Neural cell (in vitro differentiated cells): ENCODE data around the gene TRIO.

Source experiments
- EP300 ChIP-seq: fragments of 450-650 bp; conservative IDR thresholded peaks from 2 replicates; pipeline ENCODE4 v1.6.1; 2014; ENCODE audit warnings: antibody characterized with exemption, mild to moderate bottlenecking, moderate library complexity; ENCODE audit not compliant: poor library complexity, severe bottlenecking
- EZH2 ChIP-seq: fragments of 200-600, 300-800 bp; shearing (Covaris generic), sonication (generic); IDR thresholded peaks from 2 replicates; pipeline ENCODE4 v1.6.1; 2014; ENCODE audit warnings: antibody characterized with exemption, low read length, borderline replicate concordance, mild to moderate bottlenecking; ENCODE audit not compliant: insufficient read depth, poor library complexity, severe bottlenecking
- MXI1 ChIP-seq: fragments of 450-650 bp; conservative IDR thresholded peaks from 2 replicates; pipeline ENCODE4 v1.6.1; 2014; ENCODE audit warnings: antibody characterized with exemption, mild to moderate bottlenecking; ENCODE audit not compliant: poor library complexity, severe bottlenecking
- POLR2AphosphoS5 ChIP-seq: IDR thresholded peaks from 2 replicates; pipeline ENCODE4 v1.6.1; 2012
- RAD21 ChIP-seq: fragments of 450-650 bp; conservative IDR thresholded peaks from 2 replicates; pipeline ENCODE4 v1.6.1; 2014; ENCODE audit warnings: antibody characterized with exemption, mild to moderate bottlenecking, moderate library complexity
- SMC3 ChIP-seq: fragments of 450-650 bp; conservative IDR thresholded peaks from 2 replicates; pipeline ENCODE4 v1.6.1; 2014; ENCODE audit warnings: antibody characterized with exemption, mild to moderate bottlenecking, moderate library complexity; ENCODE audit not compliant: poor library complexity
- TAF1 ChIP-seq: IDR thresholded peaks from 2 replicates; pipeline ENCODE4 v1.6.1; 2012; ENCODE audit warnings: low read depth
- TF ChIP-seq, protein P1 (sequence below): fragments of 450-650 bp; IDR thresholded peaks from 2 replicates; pipeline ENCODE4 v1.5.1; 2014; ENCODE audit warnings: antibody characterized with exemption, mild to moderate bottlenecking, moderate library complexity; ENCODE audit not compliant: poor library complexity, severe bottlenecking
- TF ChIP-seq, protein P2 (sequence below): IDR thresholded peaks from 2 replicates; pipeline ENCODE4 v1.6.1; 2012; ENCODE audit warnings: borderline replicate concordance

- TF ChIP-seq, protein P1, sequence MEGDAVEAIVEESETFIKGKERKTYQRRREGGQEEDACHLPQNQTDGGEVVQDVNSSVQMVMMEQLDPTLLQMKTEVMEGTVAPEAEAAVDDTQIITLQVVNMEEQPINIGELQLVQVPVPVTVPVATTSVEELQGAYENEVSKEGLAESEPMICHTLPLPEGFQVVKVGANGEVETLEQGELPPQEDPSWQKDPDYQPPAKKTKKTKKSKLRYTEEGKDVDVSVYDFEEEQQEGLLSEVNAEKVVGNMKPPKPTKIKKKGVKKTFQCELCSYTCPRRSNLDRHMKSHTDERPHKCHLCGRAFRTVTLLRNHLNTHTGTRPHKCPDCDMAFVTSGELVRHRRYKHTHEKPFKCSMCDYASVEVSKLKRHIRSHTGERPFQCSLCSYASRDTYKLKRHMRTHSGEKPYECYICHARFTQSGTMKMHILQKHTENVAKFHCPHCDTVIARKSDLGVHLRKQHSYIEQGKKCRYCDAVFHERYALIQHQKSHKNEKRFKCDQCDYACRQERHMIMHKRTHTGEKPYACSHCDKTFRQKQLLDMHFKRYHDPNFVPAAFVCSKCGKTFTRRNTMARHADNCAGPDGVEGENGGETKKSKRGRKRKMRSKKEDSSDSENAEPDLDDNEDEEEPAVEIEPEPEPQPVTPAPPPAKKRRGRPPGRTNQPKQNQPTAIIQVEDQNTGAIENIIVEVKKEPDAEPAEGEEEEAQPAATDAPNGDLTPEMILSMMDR: no peak
- no peak for TF ChIP-seq POLR2AphosphoS5
- no peak for TF ChIP-seq EZH2
- no peak for TF ChIP-seq SMC3
- TF ChIP-seq, protein P2, sequence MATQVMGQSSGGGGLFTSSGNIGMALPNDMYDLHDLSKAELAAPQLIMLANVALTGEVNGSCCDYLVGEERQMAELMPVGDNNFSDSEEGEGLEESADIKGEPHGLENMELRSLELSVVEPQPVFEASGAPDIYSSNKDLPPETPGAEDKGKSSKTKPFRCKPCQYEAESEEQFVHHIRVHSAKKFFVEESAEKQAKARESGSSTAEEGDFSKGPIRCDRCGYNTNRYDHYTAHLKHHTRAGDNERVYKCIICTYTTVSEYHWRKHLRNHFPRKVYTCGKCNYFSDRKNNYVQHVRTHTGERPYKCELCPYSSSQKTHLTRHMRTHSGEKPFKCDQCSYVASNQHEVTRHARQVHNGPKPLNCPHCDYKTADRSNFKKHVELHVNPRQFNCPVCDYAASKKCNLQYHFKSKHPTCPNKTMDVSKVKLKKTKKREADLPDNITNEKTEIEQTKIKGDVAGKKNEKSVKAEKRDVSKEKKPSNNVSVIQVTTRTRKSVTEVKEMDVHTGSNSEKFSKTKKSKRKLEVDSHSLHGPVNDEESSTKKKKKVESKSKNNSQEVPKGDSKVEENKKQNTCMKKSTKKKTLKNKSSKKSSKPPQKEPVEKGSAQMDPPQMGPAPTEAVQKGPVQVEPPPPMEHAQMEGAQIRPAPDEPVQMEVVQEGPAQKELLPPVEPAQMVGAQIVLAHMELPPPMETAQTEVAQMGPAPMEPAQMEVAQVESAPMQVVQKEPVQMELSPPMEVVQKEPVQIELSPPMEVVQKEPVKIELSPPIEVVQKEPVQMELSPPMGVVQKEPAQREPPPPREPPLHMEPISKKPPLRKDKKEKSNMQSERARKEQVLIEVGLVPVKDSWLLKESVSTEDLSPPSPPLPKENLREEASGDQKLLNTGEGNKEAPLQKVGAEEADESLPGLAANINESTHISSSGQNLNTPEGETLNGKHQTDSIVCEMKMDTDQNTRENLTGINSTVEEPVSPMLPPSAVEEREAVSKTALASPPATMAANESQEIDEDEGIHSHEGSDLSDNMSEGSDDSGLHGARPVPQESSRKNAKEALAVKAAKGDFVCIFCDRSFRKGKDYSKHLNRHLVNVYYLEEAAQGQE: no peak
- no peak for TF ChIP-seq RAD21
- TF ChIP-seq TAF1: no peak
- no peak for TF ChIP-seq EP300
- TF ChIP-seq MXI1: no peak
Measured at GRCh38 chr5:14216372-14216771, 73.2 kb downstream of the TRIO start.
